Coronary artery (tissue), 2 donors: ENCODE measurements around the gene DRP2.
"Not testable (repeated sequence)": the region's sequence is repeated elsewhere in the genome, so short reads cannot be mapped to it uniquely, and the experiment has no call there.

Experiments
- DNase-seq: peaks from one replicate; pipeline ENCODE4 v3.0.0-alpha.2; 2017; ENCODE audit warnings: low spot score
- H3K27ac ChIP-seq, 2 donors: fragments of 200-600 bp; sonication (generic); one replicate each; pipeline ENCODE4 v1.5.1; 2016 to 2019
- H3K4me3 ChIP-seq: fragments of 200-600 bp; sonication (generic); 2 replicates; pipeline ENCODE4 v1.5.1; 2016; ENCODE audit warnings: mild to moderate bottlenecking, moderate library complexity
- TF ChIP-seq, protein P1 (sequence below): fragments of 200-600 bp; sonication (generic); IDR thresholded peaks from one replicate; pipeline ENCODE4 v1.5.1; 2019; ENCODE audit warnings: antibody characterized with exemption

Gene DRP2

DNA sequence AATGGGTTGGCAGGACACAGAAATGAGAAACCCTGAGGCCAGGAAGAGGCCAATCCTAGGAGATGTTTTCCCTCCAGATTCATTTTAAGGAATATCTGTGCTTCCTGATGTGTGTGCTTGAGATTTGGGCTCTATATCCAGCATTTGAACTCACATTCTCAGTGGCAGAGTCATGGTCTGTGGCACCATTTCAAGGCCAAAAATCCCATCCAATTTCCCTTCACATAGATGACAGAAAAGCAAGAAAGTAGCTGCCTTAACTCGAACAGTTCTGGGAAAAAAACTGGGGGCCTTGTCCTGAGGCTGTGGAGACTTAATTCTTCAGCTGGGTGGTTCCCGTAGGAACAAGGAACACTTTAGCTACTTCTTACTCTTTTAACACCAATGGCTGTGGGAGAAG lies 44.2 kb downstream of the DRP2 start:
- H3K4me3 ChIP-seq: no peak overlapping the region
- DNase-seq: no peak
- TF ChIP-seq, protein P1, sequence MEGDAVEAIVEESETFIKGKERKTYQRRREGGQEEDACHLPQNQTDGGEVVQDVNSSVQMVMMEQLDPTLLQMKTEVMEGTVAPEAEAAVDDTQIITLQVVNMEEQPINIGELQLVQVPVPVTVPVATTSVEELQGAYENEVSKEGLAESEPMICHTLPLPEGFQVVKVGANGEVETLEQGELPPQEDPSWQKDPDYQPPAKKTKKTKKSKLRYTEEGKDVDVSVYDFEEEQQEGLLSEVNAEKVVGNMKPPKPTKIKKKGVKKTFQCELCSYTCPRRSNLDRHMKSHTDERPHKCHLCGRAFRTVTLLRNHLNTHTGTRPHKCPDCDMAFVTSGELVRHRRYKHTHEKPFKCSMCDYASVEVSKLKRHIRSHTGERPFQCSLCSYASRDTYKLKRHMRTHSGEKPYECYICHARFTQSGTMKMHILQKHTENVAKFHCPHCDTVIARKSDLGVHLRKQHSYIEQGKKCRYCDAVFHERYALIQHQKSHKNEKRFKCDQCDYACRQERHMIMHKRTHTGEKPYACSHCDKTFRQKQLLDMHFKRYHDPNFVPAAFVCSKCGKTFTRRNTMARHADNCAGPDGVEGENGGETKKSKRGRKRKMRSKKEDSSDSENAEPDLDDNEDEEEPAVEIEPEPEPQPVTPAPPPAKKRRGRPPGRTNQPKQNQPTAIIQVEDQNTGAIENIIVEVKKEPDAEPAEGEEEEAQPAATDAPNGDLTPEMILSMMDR: no peak
- H3K27ac ChIP-seq: no peak overlapping the region

DNA sequence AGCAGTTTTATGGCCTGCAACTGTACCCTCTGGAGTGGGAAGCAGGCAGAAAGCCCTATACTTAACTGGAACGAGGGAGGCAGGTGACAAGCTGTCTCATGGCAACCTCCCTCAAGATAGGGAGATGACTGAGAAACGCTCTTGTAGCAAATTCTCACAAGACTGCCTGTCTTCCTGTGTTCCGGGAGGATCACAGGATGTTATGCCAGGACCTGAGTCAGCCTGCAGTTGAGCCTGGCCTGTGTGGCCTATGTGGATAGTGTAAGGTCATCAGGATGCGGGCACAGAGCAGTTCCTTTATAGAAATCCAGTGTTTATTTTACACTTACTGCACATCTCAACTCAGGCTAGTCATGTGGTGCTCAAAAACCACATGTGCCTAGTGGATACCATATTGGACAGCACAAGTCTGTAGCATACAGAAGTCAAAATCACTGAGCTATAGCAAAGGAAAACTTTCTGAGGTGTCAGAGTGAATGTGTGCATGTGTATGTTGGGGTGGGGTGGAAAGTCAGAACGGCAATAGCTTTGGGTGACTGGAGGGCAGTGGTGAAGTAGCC lies 46.4 kb downstream of the DRP2 start:
- TF ChIP-seq, protein P1: no peak

DNA sequence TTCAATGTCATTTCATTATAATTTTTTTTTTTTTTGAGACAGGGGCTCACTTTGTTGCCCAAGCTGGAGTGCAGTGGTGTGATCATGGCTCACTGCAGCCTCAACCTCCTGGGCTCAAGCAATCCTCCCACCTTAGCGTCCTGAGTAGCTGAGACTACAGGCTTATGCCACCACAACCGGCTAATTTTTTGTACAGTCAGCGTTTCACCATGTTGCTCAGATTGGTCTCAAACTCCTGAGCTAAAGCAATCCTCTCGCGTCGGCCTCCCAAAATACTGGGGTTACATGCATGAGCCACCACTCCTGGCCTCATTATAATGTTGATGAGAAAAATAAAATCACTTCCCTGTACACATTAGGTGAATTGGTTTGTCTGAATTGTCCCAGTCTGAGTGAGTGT lies 54.6 kb downstream of the DRP2 start:
- TF ChIP-seq, protein P1: no peak
- no peak overlapping the region for H3K4me3 ChIP-seq
- no peak overlapping the region for H3K27ac ChIP-seq
- DNase-seq: no peak

More for the DNA sequence above, 46.4 kb downstream of the DRP2 start:
- Histone ChIP-seq H3K27ac (no peak overlapping the region), H3K4me3 (no peak overlapping the region)
- DNase-seq: no peak

DNA sequence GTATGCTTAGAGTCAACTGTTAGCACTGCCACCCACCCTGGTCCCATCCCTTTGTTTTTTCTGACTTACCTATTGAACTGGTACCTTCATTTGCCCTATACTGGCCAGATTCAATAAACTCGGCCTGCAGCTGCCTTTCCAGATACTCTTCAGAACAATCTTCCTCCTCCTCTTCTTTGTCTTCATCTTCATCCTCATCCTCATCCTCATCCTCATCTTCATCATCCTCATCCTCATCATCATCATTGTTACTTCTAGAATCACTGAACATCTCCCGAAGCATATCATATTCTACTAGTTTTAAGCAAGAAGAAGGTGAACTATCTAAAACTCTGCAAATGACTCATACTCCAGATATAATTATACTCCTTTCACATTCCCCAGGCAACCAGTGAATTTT lies 56.7 kb downstream of the DRP2 start:
- no peak for DNase-seq
- TF ChIP-seq, protein P1: no peak
- Histone ChIP-seq H3K27ac (no peak overlapping the region), H3K4me3 (no peak overlapping the region)

DNA sequence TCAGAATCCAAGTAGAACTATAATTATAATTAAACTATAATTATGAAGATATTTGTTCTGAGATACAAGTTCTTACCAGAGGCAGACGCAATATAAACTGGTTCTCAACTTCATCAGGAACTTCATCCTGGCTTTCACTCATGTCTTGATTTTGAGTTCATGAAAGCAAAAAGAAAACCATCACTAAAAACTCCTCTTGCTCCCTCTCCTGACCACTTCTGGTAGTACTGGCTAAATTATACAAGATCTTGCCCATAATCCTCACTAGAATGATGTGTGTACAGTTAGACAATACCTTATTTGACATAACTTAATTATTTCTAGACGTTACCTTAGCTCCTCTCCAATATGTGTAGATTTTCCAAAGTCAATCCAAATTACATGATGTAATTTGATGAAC lies 67.8 kb downstream of the DRP2 start:
- Histone ChIP-seq H3K4me3 (no peak overlapping the region), H3K27ac (no peak overlapping the region)
- TF ChIP-seq, protein P1: no peak
- no peak for DNase-seq

DNA sequence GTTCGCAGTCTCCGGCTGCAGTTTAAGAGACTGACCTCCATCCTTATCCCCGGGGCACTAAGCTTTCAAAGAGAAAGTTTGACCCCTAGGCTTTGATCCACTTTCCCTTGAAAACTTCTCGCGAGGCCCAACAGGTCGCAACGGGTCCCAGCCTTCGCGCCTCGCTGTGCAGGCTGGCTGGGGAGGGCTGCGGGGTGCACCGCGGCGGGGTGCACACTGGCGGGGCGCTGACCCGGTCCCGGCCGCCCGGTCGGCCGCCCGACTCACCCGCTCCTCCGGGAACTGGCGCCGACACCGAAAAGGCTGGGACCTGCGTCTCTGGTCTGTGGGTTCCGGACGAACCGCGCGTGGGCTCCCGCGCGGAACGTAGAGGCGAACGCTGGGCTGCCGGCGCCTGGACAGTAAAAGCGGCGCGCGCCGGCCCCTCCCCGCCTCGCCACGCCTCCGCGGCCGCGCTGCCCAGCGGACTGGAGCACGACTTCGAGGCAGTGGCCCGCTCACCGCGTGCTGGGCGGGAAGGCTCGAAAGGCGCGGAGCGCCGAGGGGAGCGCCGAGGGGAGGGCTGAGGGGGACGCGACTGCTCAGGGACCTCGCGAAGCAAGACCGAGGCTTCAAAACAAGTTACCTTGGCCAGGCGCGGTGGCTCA lies 71.5 kb downstream of the DRP2 start, which contains the start of gene TAF7L:
TAF7L (minus strand) TSS at position 378 of the 647 bp plus-strand sequence. CDS start 3,791 bp downstream, outside the sequence.
- no peak for DNase-seq
- TF ChIP-seq, protein P1: no peak
- Histone ChIP-seq H3K4me3 (peak within 1 kb of the TSS; percentile 54), H3K27ac (no peak within 1 kb of the TSS)

DNA sequence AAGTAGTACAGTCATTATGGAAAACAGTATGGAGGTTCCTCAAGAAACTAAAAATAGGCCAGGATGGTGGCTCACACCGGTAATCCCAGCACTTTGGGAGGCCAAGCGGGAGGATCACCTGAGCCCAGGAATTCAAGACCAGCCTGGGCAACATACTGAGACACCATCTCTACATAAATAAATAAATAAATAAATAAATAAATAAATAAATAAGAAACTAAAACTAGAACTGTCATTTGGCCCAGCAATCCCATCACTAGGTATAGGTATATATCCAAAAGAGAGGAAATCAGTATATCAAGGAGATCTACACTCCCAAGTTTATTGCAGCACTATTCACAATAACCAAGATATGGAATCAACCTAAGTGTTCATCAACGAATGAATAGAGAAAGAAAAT lies 76.0 kb downstream of the DRP2 start:
- not testable (repeated sequence) for H3K27ac ChIP-seq, DNase-seq, H3K4me3 ChIP-seq
